ENCODE measurements around the gene RP9. TPM values are rescaled to one million over a fixed set of nuclear protein-coding genes. Genes with fewer than 3 reads are reported as not detected.
A peak's percentile ranks its signal among the peaks of the same experiment; 100 is the strongest.

Gene RP9
- total and polyA plus RNA-seq, 7 donors = 6.6 to 24.6 (median 10.8) TPM

- no peak for DNase-seq
- Histone ChIP-seq H3K4me1 (peaks cover 0 to 30% (median 17%) of the 10 kb centered on the region in 4 donors), H3K27ac (peak overlapping the region; percentile 38 to 74 (median 56))
These were observed 58.5 kb downstream of the RP9 start for GRCh38 chr7:33050535-33051318.

GRCh38 chr7:33048704-33049103 is 60.5 kb downstream of the RP9 start:
- TF ChIP-seq POLR2A (IDR thresholded peaks at IDR 0.05) (no peak), CTCF (IDR thresholded peaks at IDR 0.05) (no peak), EP300 (IDR thresholded peaks at IDR 0.05) (no peak), POLR2AphosphoS5 (IDR thresholded peaks at IDR 0.05) (no peak)
- intact Hi-C loops (cut with DNase I) = no loop called here

More at GRCh38 chr7:33050535-33051318, 58.5 kb downstream of the RP9 start:
- TF ChIP-seq CTCF (IDR thresholded peaks at IDR 0.05) = peak; percentile 23 to 65 (median 50)
- peak in 1 of 4 donors; percentile 7 for TF ChIP-seq POLR2AphosphoS5 (IDR thresholded peaks at IDR 0.05)
- no peak for TF ChIP-seq POLR2A (IDR thresholded peaks at IDR 0.05)
- TF ChIP-seq EP300 (IDR thresholded peaks at IDR 0.05) = no peak
- H3K36me3 ChIP-seq = no peaks in the 10 kb centered on the region
- H3K4me3 ChIP-seq = peak overlapping the region in 1 of 4 donors; percentile 23
- no peaks in the 10 kb centered on the region for H3K9me3 ChIP-seq
- no peaks in the 10 kb centered on the region for H3K27me3 ChIP-seq
- intact Hi-C loops (cut with DNase I) = loop anchor here (2.0 to 5.0 kb wide), 2 partner anchors 204 to 248 kb away; no protein-coding TSS in a partner anchor
- WGBS, 2 donors = 0% methylated on average over 1 of the region's 1 CpG

GRCh38 chr7:33048257-33048656 is 60.9 kb downstream of the RP9 start:
- no peak for DNase-seq
- no peaks in the 10 kb centered on the region for H3K9me3 ChIP-seq
- 89 to 95% methylated on average over 3 of the region's 3 CpGs for WGBS, 2 donors
- H3K27me3 ChIP-seq = no peaks in the 10 kb centered on the region
- peaks cover 0 to 55% (median 37%) of the 10 kb centered on the region in 4 donors for H3K4me1 ChIP-seq
- intact Hi-C loops (cut with DNase I) = no loop called here
- no peaks in the 10 kb centered on the region for H3K36me3 ChIP-seq
- no peak overlapping the region for H3K4me3 ChIP-seq
- no peak overlapping the region for H3K27ac ChIP-seq
- no peak for TF ChIP-seq CTCF (IDR thresholded peaks at IDR 0.05)
- no peak for TF ChIP-seq EP300 (IDR thresholded peaks at IDR 0.05)
- TF ChIP-seq POLR2AphosphoS5 (IDR thresholded peaks at IDR 0.05) = no peak

More at GRCh38 chr7:33048704-33049103, 60.5 kb downstream of the RP9 start:
- no peak for DNase-seq
- 91 to 98% methylated on average over 1 of the region's 1 CpG for WGBS, 2 donors
- Histone ChIP-seq H3K4me1 (peaks cover 0 to 50% (median 35%) of the 10 kb centered on the region in 4 donors), H3K9me3 (no peaks in the 10 kb centered on the region), H3K27ac (no peak overlapping the region), H3K27me3 (no peaks in the 10 kb centered on the region), H3K4me3 (no peak overlapping the region), H3K36me3 (no peaks in the 10 kb centered on the region)

- 8 to 22% methylated on average over 2 of the region's 2 CpGs for WGBS, 2 donors
- Histone ChIP-seq H3K4me1 (peaks cover 0 to 71% (median 52%) of the 10 kb centered on the region in 4 donors), H3K27ac (peak overlapping the region in 3 of 4 donors; percentile 19 to 60 (median 27)), H3K36me3 (no peaks in the 10 kb centered on the region), H3K27me3 (no peaks in the 10 kb centered on the region), H3K9me3 (no peaks in the 10 kb centered on the region), H3K4me3 (no peak overlapping the region)
- DNase-seq = no peak
- no peak for TF ChIP-seq POLR2A (IDR thresholded peaks at IDR 0.05)
- TF ChIP-seq CTCF (IDR thresholded peaks at IDR 0.05) = no peak
- TF ChIP-seq EP300 (IDR thresholded peaks at IDR 0.05) = no peak
- no peak for TF ChIP-seq POLR2AphosphoS5 (IDR thresholded peaks at IDR 0.05)
- intact Hi-C loops (cut with DNase I) = loop anchor here (5.0 kb wide), 1 partner anchor 153 kb away; the partner anchor contains the start of gene KBTBD2
These were observed 64.2 kb downstream of the RP9 start for GRCh38 chr7:33044986-33045385.

Small RNAs within 50 kb of the gene (small RNA-seq; reads per million reads assigned to genes)
- 0 reads per million in 3 donors for gene AC074338.1
- 0 to 0.06 (median 0) reads per million in 3 donors for gene RN7SL505P

Other genes starting within 250 kb of the RP9 start
- gene KBTBD2, start 217.6 kb downstream of the RP9 start, total RNA-seq = 10 to 100 TPM; 28.5 to 39.7 (median 37.5) TPM
- 10 to 100 TPM; 14.1 to 19.8 (median 16.0) TPM for gene KBTBD2, start 217.6 kb downstream of the RP9 start, polyA plus RNA-seq
- gene FKBP9, start 152.0 kb downstream of the RP9 start, total RNA-seq = 100 to 1,000 TPM in 2 of 4 donors, 10 to 100 TPM in 2; 79.6 to 161 (median 114) TPM
- gene FKBP9, start 152.0 kb downstream of the RP9 start, polyA plus RNA-seq = 10 to 100 TPM; 12.3 to 39.2 (median 19.2) TPM
- gene NT5C3A, start 46.6 kb downstream of the RP9 start, total RNA-seq = 10 to 100 TPM; 20.6 to 29.6 (median 28.0) TPM
- 100 to 1,000 TPM in 1 of 3 donors, 10 to 100 TPM in 2; 86.5 to 270 (median 96.1) TPM for gene NT5C3A, start 46.6 kb downstream of the RP9 start, polyA plus RNA-seq
- 10 to 100 TPM; 30.5 to 36.6 (median 33.9) TPM for gene BBS9, start 20.2 kb upstream of the RP9 start, total RNA-seq
- gene BBS9, start 20.2 kb upstream of the RP9 start, polyA plus RNA-seq = 1 to 10 TPM; 2.4 to 3.8 (median 3.2) TPM